H9 (cell line): ENCODE results near the gene GRID1. TPM values are rescaled to one million over a fixed set of nuclear protein-coding genes. Genes with fewer than 3 reads are reported as not detected.

Experiments used
- DNase-seq: peaks from one replicate; pipeline ENCODE4 v3.0.0-alpha.2; 2017
- H2AFZ ChIP-seq: one replicate; pipeline ENCODE4 v1.6.1; 2013; ENCODE audit warnings: mild to moderate bottlenecking, low read length, control low read depth, moderate library complexity
- H2AK5ac ChIP-seq: 2 replicates; pipeline ENCODE4 v1.6.1; 2013; ENCODE audit warnings: low read length, control low read depth, mixed read lengths; ENCODE audit not compliant: insufficient read length
- H2BK120ac ChIP-seq: one replicate; pipeline ENCODE4 v1.6.1; 2013; ENCODE audit warnings: low read depth, mild to moderate bottlenecking, low read length, control low read depth, inconsistent platforms; ENCODE audit not compliant: poor library complexity, severe bottlenecking
- H2BK12ac ChIP-seq: 2 replicates; pipeline ENCODE4 v1.6.1; 2013; ENCODE audit warnings: low read length, control low read depth, mixed read lengths, low read depth; ENCODE audit not compliant: insufficient read length
- H2BK15ac ChIP-seq: 2 replicates; pipeline ENCODE4 v1.6.1; 2013; ENCODE audit warnings: low read depth, low read length, control low read depth
- H2BK20ac ChIP-seq: one replicate; pipeline ENCODE4 v1.6.1; 2013; ENCODE audit warnings: low read depth, mild to moderate bottlenecking, low read length, control low read depth, inconsistent platforms; ENCODE audit not compliant: poor library complexity, severe bottlenecking
- H2BK5ac ChIP-seq: 2 replicates; pipeline ENCODE4 v1.6.1; 2013; ENCODE audit warnings: low read length, control low read depth, mixed read lengths; ENCODE audit not compliant: insufficient read length
- H3K14ac ChIP-seq: 2 replicates; pipeline ENCODE4 v1.6.1; 2013; ENCODE audit warnings: low read length, control low read depth; ENCODE audit not compliant: insufficient read depth
- H3K18ac ChIP-seq: 2 replicates; pipeline ENCODE4 v1.6.1; 2013; ENCODE audit warnings: low read depth, mild to moderate bottlenecking, mixed read lengths, low read length, control low read depth; ENCODE audit not compliant: insufficient read length
- H3K23ac ChIP-seq: 2 replicates; pipeline ENCODE4 v1.6.1; 2013; ENCODE audit warnings: low read length, control low read depth, mixed read lengths, low read depth; ENCODE audit not compliant: insufficient read length
- H3K23me2 ChIP-seq: 2 replicates; pipeline ENCODE4 v1.6.1; 2013; ENCODE audit warnings: low read depth, mild to moderate bottlenecking, mixed read lengths, low read length, control low read depth; ENCODE audit not compliant: insufficient read length, poor library complexity, severe bottlenecking
- H3K27ac ChIP-seq: 2 replicates; pipeline ENCODE4 v1.5.1; 2013; ENCODE audit warnings: low read length, control low read depth, mixed read lengths, low read depth; ENCODE audit not compliant: insufficient read length
- H3K27me3 ChIP-seq: 2 replicates; pipeline ENCODE4 v1.6.1; 2013; ENCODE audit warnings: low read length, control low read depth, inconsistent platforms; ENCODE audit not compliant: insufficient read depth
- H3K4ac ChIP-seq: 2 replicates; pipeline ENCODE4 v1.6.1; 2013; ENCODE audit warnings: low read depth, mild to moderate bottlenecking, control low read depth, inconsistent platforms, low read length, moderate library complexity
- H3K4me1 ChIP-seq: 2 replicates; pipeline ENCODE4 v1.6.1; 2013; ENCODE audit warnings: low read length, control low read depth, inconsistent platforms; ENCODE audit not compliant: insufficient read depth
- H3K4me2 ChIP-seq: 2 replicates; pipeline ENCODE4 v1.6.1; 2013; ENCODE audit warnings: low read length, control low read depth, mixed read lengths; ENCODE audit not compliant: insufficient read length, insufficient read depth
- H3K56ac ChIP-seq: 2 replicates; pipeline ENCODE4 v1.6.1; 2013; ENCODE audit warnings: low read depth, mild to moderate bottlenecking, mixed read lengths, low read length, control low read depth; ENCODE audit not compliant: insufficient read length
- H3K79me1 ChIP-seq: 2 replicates; pipeline ENCODE4 v1.6.1; 2013; ENCODE audit warnings: low read depth, mild to moderate bottlenecking, moderate library complexity, low read length, control low read depth, inconsistent platforms; ENCODE audit not compliant: insufficient read depth, poor library complexity, severe bottlenecking
- H3K79me2 ChIP-seq: 2 replicates; pipeline ENCODE4 v1.6.1; 2013; ENCODE audit warnings: low read length, control low read depth, inconsistent platforms; ENCODE audit not compliant: insufficient read depth
- H3K9ac ChIP-seq: 2 replicates; pipeline ENCODE4 v1.6.1; 2013; ENCODE audit warnings: low read length, control low read depth, mixed read lengths; ENCODE audit not compliant: insufficient read length; ENCODE audit errors: extremely low read depth
- H3K9me3 ChIP-seq: one replicate; pipeline ENCODE4 v1.6.1; 2013; ENCODE audit warnings: low read depth, low read length, inconsistent platforms; ENCODE audit not compliant: control insufficient read depth
- H3T11ph ChIP-seq: one replicate; pipeline ENCODE4 v1.6.1; 2013; ENCODE audit warnings: mild to moderate bottlenecking, low read length, control low read depth, inconsistent platforms
- H4K20me1 ChIP-seq: one replicate; pipeline ENCODE4 v1.6.1; 2013; ENCODE audit not compliant: control insufficient read depth, insufficient read length, insufficient read depth
- H4K5ac ChIP-seq: 2 replicates; pipeline ENCODE4 v1.6.1; 2013; ENCODE audit warnings: low read depth, mild to moderate bottlenecking, mixed read lengths, low read length, control low read depth; ENCODE audit not compliant: insufficient read length
- H4K8ac ChIP-seq: replicated peaks from 2 replicates; pipeline ENCODE4 v1.6.1; 2013; ENCODE audit warnings: low read length, control low read depth, mixed read lengths, low read depth; ENCODE audit not compliant: insufficient read length
- H4K91ac ChIP-seq: 2 replicates; pipeline ENCODE4 v1.6.1; 2013; ENCODE audit warnings: low read depth, mild to moderate bottlenecking, moderate library complexity, mixed read lengths, low read length, control low read depth; ENCODE audit not compliant: insufficient read length
- H3K27ac Mint-ChIP-seq, 3 experiments: 2 replicates in 2 of 3; 3 replicates in 1 of 3; pipeline ENCODE4 v1.8.0; 2020 to 2021; ENCODE audit warnings: mixed read lengths in 3 of 3, mild to moderate bottlenecking in 1 of 3, moderate library complexity in 1 of 3
- H3K27me3 Mint-ChIP-seq: 2 replicates; pipeline ENCODE4 v1.8.0; 2021; ENCODE audit warnings: low read depth, mild to moderate bottlenecking, moderate library complexity, mixed read lengths
- H3K36me3 Mint-ChIP-seq, 3 experiments: 2 replicates in 2 of 3; 3 replicates in 1 of 3; pipeline ENCODE4 v1.8.0; 2020 to 2021; ENCODE audit warnings: low read depth in 3 of 3, mixed read lengths in 3 of 3; ENCODE audit not compliant: insufficient read depth in 1 of 3
- H3K4me1 Mint-ChIP-seq, 2 experiments: 2 replicates each; pipeline ENCODE4 v1.8.0; 2020; ENCODE audit warnings: mixed read lengths in 2 of 2
- H3K4me3 Mint-ChIP-seq, 2 experiments: 2 replicates in 1 of 2; 3 replicates in 1 of 2; pipeline ENCODE4 v1.8.0; 2020 to 2021; ENCODE audit warnings: mild to moderate bottlenecking in 2 of 2, mixed read lengths in 2 of 2, moderate library complexity in 1 of 2
- H3K9me3 Mint-ChIP-seq, 2 experiments: 2 replicates in 1 of 2; 3 replicates in 1 of 2; pipeline ENCODE4 v1.8.0; 2020; ENCODE audit warnings: mild to moderate bottlenecking in 2 of 2, mixed read lengths in 2 of 2, moderate library complexity in 1 of 2
- WGBS: extraction: QIAGEN DNeasy Blood & Tissue Kit; methylation state at CpG from one replicate; pipeline ENCODE4 v1.1.7; 2013; ENCODE audit warnings: missing lambda C conversion rate, low lambda C conversion rate, mixed read lengths; ENCODE audit not compliant: insufficient read length; ENCODE audit errors: extremely low coverage; 5-methylcytosine and 5-hydroxymethylcytosine counted together
- total RNA-seq: library from RNA; stranded (reverse); gene quantifications from 2 replicates; pipeline ENCODE4 v1.2.1, GENCODE V29; 2021
- TF ChIP-seq, protein P1 (sequence below): fragments of 200-600 bp; sonication (generic); conservative IDR thresholded peaks from 3 replicates; pipeline ENCODE4 v1.8.0; 2021; ENCODE audit warnings: antibody characterized with exemption, mild to moderate bottlenecking

The GRID1 gene
- total RNA-seq, 1 experiment from 2014 or later: 0.35 TPM

GRCh38 chr10:86339226-86339865 is 27.2 kb downstream of the GRID1 start:
- no peaks in the 10 kb centered on the region for H3K79me1 ChIP-seq
- H4K91ac ChIP-seq: no peak overlapping the region
- no peak overlapping the region for H2AK5ac ChIP-seq
- H2BK20ac ChIP-seq: no peak overlapping the region
- no peak overlapping the region for H3K4me2 ChIP-seq
- TF ChIP-seq, protein P1, sequence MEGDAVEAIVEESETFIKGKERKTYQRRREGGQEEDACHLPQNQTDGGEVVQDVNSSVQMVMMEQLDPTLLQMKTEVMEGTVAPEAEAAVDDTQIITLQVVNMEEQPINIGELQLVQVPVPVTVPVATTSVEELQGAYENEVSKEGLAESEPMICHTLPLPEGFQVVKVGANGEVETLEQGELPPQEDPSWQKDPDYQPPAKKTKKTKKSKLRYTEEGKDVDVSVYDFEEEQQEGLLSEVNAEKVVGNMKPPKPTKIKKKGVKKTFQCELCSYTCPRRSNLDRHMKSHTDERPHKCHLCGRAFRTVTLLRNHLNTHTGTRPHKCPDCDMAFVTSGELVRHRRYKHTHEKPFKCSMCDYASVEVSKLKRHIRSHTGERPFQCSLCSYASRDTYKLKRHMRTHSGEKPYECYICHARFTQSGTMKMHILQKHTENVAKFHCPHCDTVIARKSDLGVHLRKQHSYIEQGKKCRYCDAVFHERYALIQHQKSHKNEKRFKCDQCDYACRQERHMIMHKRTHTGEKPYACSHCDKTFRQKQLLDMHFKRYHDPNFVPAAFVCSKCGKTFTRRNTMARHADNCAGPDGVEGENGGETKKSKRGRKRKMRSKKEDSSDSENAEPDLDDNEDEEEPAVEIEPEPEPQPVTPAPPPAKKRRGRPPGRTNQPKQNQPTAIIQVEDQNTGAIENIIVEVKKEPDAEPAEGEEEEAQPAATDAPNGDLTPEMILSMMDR: no peak
- peaks cover 2% of the 10 kb centered on the region; the same call in 1 of the 2 replicates for H3K4me1 ChIP-seq
- no peak overlapping the region for H3K56ac ChIP-seq
- H3K18ac ChIP-seq: no peak overlapping the region
- no peaks in the 10 kb centered on the region for H3K23me2 ChIP-seq
- Mint-ChIP-seq H3K4me1 (peaks cover 23 to 33% of the 10 kb centered on the region in 2 experiments), H3K36me3 (peaks cover 0 to 1% (median 0%) of the 10 kb centered on the region in 3 experiments; a peak in 2 of 7 replicates), H3K4me3 (no peak overlapping the region), H3K9me3 (peaks cover 0 to 3% of the 10 kb centered on the region in 2 experiments; a peak in 2 of 5 replicates), H3K27ac (peak overlapping the region in 1 of 3 experiments; percentile 55; a peak in 2 of 7 replicates), H3K27me3 (peaks cover 1% of the 10 kb centered on the region; the same call in 1 of the 2 replicates)
- no peak overlapping the region for H3K27ac ChIP-seq
- H3K4ac ChIP-seq: no peak overlapping the region
- no peak overlapping the region for H2BK15ac ChIP-seq
- H3K27me3 ChIP-seq: no peaks in the 10 kb centered on the region
- H2BK12ac ChIP-seq: no peak overlapping the region
- no peak overlapping the region for H4K5ac ChIP-seq
- no peak overlapping the region for H4K8ac ChIP-seq
- no peaks in the 10 kb centered on the region for H3K79me2 ChIP-seq
- H4K20me1 ChIP-seq: no peaks in the 10 kb centered on the region
- no CpG with 5 or more reads among the region's 12 CpGs for WGBS
- H3T11ph ChIP-seq: no peak overlapping the region
- DNase-seq: no peak
- no peak overlapping the region for H2BK5ac ChIP-seq
- peak overlapping the region; percentile 18; the same call in 1 of the 2 replicates for H3K14ac ChIP-seq
- H3K9me3 ChIP-seq: no peaks in the 10 kb centered on the region
- no peak overlapping the region for H2BK120ac ChIP-seq
- no peak overlapping the region for H3K23ac ChIP-seq
- H3K9ac ChIP-seq: no peak overlapping the region
- H2AFZ ChIP-seq: no peak overlapping the region
